Stimulated activated CD4-positive, alpha-beta T cell treated with anti-CD3 and anti-CD28 coated beads, Interleukin-12 subunit alpha, Interleukin-12 subunit beta, amount 100 ng/mL, for 4 hours (primary cell): Measurements from ENCODE around the gene GCK.
"Not testable (repeated sequence)": the region's sequence is repeated elsewhere in the genome, so short reads cannot be mapped to it uniquely, and the experiment has no call there.

Source experiments
- DNase-seq: peaks from one replicate; pipeline ENCODE4 v3.0.0-alpha.2; 2020

Gene GCK

GRCh38 chr7:44139311-44140010 lies 49.8 kb downstream of the GCK start:
- no peak for DNase-seq

- DNase-seq, result no peak
Measured at GRCh38 chr7:44138698-44139097, 50.5 kb downstream of the GCK start.

- no peak for DNase-seq
Measured at GRCh38 chr7:44136731-44137130, 52.5 kb downstream of the GCK start.

GRCh38 chr7:44134943-44135628 lies 54.2 kb downstream of the GCK start:
- DNase-seq, result no peak

GRCh38 chr7:44133295-44133694 lies 55.9 kb downstream of the GCK start:
- DNase-seq, result no peak

GRCh38 chr7:44132039-44132438 lies 57.2 kb downstream of the GCK start:
- no peak for DNase-seq

GRCh38 chr7:44131173-44132029 lies 57.8 kb downstream of the GCK start:
- no peak for DNase-seq

GRCh38 chr7:44128721-44129582 lies 60.3 kb downstream of the GCK start:
- no peak for DNase-seq

GRCh38 chr7:44127161-44127560 lies 62.1 kb downstream of the GCK start:
- DNase-seq, result no peak

GRCh38 chr7:44126574-44126973 lies 62.7 kb downstream of the GCK start:
- DNase-seq, result not testable (repeated sequence)

- DNase-seq, result no peak
Measured at GRCh38 chr7:44124822-44125202, 64.4 kb downstream of the GCK start.

GRCh38 chr7:44123190-44124003 lies 65.8 kb downstream of the GCK start, which contains the start of gene POLD2:
POLD2 (minus strand) TSS chr7:44123548; CDS start chr7:44122053, 1,495 bp downstream.
- DNase-seq, result peak; percentile 98

- no peak for DNase-seq
Measured at GRCh38 chr7:44122529-44122928, 66.7 kb downstream of the GCK start.

- DNase-seq, result no peak
Measured at GRCh38 chr7:44121761-44122420, 67.3 kb downstream of the GCK start.

GRCh38 chr7:44120395-44120794 lies 68.8 kb downstream of the GCK start:
- no peak for DNase-seq

GRCh38 chr7:44119829-44120380 lies 69.3 kb downstream of the GCK start:
- DNase-seq, result no peak

GRCh38 chr7:44117801-44118429 lies 71.3 kb downstream of the GCK start:
- no peak for DNase-seq

- no peak for DNase-seq
Measured at GRCh38 chr7:44116789-44117666, 72.2 kb downstream of the GCK start.

GRCh38 chr7:44116087-44116788 lies 73.0 kb downstream of the GCK start:
- no peak for DNase-seq
